HG03097 (cell line): ENCODE results near the gene NOL11.
"Not testable (repeated sequence)": the region's sequence is repeated elsewhere in the genome, so short reads cannot be mapped to it uniquely, and the experiment has no call there.

Source experiments
- ATAC-seq: cut with Tn5 transposase; IDR thresholded peaks from one replicate; pipeline ENCODE4 v1.9.1; 2021; ENCODE audit not compliant: unreplicated experiment, low FRiP score

NOL11 gene

GRCh38 chr17:67707442-67707841 is 10.3 kb upstream of the NOL11 start:
- ATAC-seq, result no peak

DNA sequence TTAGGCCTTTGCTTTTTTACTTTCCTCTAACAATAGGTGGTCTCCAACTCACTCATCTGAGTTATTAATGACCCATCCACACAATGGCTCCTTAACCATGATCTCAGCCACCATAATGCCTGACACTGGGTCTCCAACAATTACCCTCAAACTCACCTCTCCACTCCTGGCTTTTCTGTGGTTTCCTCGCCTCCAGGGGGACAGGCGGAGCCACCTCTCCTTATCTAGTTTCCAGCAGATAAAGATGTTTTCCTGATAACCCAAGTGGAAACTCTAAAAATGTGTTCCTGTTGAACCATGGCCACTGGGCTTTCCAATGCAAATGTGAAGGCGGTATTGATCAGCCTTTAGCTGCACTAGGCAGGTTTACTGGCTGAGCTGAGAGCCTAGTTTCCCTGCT is 9.4 kb upstream of the NOL11 start:
- ATAC-seq, result no peak

DNA sequence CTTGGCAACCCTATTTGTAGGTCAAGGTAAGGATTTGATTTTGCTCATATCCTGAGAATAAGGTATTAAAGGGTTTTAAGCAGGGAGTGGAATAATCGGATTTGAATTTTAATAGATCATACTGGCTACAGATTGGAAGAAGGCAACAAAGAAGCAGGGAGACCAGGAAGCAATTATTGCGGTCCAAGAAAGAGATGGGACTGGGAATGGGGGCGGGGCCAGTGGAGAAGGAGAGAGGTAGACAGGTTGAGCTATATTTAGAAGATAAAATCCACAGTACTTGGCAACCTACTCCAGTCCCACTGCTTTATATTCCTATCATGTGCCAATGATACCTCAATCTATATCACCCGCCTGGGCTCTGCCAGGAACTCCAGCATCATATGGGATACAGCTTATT is 5.8 kb upstream of the NOL11 start:
- no peak for ATAC-seq

DNA sequence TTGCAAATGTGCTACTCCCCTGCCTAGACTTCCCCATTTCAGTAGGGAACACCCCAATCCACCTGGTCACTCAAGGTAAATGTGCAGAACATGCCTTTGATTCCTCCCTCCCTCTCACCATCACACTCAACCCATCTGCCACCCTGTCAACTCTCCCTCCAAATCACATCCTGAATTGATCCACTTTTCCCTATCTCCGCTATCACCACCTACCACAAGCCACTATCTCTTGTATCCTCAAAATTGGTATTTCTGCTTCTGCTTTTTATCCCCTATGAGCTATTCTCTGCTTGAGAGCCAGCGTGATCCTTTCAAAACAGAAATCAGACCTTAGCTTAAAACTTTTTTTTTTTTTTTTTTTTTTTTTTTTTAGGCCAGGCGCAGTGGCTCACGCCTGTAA is 5.4 kb upstream of the NOL11 start:
- no peak for ATAC-seq

DNA sequence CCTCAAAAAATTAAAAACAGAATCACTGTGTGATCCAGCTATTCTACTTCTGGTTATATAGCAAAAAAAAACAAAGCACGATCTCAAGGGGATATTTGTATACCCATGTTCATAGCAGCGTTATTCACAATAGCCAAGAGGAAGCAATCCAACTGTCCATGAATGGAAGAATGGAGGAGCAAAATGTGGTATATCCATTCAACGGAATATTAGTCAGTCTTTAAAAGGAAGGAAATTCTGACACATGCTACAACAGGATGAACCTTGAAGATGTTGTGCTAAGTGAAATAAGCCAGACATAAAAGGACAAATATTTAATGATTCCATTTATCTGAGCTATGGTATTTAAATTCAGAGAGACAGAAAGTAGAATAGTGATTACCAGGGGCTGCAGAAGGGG is 4.6 kb upstream of the NOL11 start:
- ATAC-seq, result no peak

GRCh38 chr17:67716405-67716798 is 1.3 kb upstream of the NOL11 start:
- ATAC-seq, result no peak

DNA sequence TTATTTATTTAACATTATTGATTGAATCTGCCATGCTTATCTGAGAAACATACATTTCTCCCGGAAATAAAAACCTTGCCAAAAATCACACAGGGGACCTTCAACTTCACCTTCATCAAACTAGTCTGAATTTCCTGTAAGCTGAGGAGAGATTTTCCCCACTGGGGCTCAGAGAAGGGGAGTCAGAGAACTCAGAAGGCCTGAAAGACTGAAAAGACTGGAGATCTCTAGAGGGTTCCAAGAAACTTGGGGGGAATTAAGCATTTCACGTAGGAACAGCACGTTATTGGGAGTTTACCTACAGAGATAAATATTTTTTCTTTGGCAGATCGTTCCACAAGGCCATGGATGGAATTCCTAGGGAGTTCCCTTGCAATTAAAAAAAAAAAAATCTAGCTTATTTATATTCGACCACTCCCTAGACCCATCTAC is 528 bp upstream of the NOL11 start:
- no peak for ATAC-seq

- no peak for ATAC-seq
Measured at GRCh38 chr17:67718325-67718941, 697 bp downstream of the NOL11 start.

- no peak for ATAC-seq
Measured at GRCh38 chr17:67725373-67725791, 7.6 kb downstream of the NOL11 start.

DNA sequence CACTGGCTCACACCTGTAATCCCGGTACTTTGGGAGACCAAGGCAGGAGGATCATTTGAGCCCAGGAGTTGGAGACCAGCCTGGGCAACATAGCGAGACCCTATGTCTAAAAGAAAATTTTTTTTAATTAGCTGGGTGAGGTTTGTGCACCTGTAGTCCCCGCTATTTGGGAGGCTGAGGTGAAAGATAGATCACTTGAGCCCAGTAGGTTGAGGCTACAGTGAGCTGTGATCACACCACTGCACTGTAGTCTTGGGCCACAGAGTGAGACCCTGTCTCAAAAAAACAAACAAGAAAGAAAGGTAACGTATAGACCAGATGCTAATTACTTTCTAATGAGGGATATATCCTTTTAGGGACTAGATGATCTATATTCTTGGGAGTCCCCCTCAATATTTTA is 8.1 kb downstream of the NOL11 start:
- no peak for ATAC-seq

DNA sequence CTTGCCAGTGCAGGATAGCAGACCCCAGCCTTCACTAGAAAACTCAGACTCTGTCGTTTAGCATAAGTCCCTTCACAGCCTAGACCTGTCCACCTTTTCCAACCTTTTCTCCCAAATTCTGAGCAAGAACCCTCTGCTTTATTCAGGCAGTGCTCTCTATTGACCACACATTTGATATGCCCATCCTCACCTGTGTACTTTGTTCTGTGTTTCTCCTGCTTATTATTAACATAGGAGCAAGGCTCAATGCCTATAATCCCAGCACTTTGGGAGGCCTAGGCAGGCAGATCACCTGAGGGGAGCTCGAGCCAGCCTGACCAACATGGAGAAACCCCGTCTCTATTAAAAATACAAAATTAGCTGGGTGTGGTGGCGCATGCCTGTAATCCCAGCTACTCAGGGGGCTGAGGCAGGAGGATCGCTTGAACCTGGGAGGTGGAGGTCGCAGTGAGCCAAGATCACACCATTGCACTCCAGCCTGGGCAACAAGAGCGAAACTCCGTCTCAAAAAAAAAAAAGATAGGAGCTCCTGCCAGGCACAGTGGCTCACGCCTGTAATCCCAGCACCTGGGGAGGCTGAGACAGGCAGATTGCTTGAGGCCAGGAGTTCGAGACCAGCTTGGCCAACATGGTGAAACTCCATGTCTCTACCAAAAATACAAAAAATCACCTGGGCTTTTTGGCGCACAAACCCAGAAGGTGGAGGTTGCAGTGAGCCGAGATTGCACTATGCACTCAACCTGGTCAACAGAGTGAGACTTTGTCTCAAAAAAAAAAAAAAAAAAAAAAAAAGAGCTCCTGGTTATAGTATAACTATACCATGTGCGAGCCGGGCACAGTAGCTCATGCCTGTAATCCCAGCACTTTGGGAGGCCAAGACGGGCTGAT is 9.7 kb downstream of the NOL11 start:
- not testable (repeated sequence) for ATAC-seq

DNA sequence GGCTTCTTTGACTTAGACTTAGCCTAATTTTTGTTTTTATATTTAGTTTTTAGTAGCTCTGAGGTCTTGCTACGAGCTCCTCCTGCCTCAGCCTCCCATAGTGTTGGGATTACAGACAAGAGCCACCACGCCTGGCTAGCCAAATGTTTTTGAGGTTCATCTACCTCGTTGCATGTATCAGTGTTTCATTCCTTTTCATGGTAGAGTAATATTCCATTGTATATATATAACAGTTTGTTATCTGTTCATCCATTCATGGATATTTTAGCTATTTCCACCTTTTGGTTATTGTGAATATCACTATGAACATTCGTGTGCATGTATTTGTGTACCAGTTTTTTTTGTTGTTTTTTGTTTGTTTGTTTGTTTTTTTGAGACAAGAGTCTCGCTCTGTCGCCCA is 12.2 kb downstream of the NOL11 start:
- ATAC-seq, result no peak

DNA sequence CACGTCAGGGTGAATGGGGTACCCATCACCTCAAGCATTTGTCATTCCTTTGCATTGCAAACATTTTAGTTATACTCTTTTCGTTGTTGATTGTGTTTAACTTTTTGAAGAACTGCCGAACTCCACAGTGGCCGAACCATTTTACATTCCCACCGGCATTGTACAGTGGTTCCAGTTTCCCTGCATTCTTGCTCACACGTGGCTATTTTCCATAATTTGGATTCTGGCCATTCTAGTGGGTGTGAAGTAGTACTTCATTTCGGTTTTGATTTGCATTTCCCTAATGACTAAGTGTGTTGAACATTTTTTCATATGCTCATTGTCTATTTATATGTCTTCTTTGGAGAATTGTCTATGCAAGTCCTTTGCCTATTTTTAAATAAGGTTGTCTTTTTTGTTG is 13.0 kb downstream of the NOL11 start:
- no peak for ATAC-seq

GRCh38 chr17:67733449-67733848 is 15.7 kb downstream of the NOL11 start:
- no peak for ATAC-seq

DNA sequence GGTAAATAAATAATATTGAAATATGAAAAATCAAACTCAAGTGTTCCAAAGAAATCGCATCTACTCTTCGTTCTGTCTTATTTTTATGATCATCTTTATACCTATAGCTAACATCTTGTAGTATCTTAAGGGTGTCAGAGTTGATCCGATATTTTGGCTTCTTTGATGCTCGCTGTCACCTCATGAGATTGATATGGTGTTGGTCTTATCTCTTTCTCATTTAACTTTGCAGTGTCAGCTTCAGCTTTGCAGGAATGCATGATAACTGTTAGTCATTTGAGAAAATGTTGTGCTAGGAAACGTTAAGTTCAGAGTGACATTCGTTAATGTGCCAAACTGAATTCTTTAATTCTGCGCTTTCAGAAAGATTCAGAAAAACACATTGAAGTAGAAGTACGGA is 19.4 kb downstream of the NOL11 start:
- ATAC-seq, result no peak

DNA sequence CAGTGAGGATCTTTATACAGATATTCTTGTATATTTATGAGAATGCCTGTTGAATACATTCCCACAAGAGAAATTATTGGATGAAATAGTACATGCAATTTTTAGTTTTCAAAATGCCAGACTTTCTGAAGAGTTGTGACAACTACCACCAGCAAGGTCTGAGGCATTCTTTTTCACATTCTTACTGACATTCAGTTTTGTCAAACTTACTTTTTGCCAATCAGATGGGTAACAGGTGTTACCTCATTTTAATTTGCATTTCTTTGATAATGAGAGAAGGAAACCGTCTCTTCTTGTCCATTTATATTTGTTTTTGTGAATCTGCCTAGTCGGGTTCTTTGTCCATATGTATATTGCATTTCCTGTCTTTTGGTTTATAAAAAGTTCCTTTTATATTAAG is 24.3 kb downstream of the NOL11 start:
- no peak for ATAC-seq

DNA sequence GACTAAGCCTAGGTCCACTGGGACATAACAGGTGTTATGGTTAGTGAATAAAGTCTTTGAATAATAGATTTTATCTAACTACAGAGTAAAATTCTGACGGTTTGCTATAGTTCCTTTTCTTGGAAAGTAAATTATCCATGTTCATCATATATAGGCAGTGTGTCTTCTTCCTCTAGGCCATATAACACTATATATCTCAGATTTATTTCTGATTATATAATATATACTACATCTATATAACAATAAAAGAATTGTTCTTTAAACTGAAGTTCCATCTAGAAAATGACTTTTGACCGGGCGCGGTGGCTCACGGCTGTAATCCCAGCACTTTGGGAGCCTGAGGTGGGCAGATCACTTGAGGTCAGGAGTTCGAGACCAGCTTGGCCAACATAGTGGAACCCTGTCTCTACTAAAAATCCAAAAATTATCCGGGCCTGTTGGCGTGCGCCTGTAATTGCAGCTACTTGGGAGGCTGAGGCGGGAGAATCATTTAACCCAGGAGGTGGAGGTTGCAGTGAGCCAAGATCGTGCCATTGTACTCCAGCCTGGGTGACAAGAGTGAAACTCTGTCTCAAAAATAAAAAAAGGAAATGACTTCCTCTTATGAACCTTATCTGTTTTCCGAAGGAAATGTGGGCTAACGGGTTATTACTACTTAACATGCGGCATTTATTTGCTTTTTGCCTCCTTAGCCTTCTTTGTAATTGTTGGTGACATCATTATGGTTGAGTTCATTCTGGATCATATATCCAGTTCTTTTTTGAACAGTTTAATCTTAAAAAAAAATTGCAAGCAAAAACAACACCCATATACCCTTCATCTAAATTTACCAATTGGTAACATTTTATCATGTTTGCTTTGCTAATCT is 29.2 kb downstream of the NOL11 start:
- ATAC-seq, result no peak

- ATAC-seq, result no peak
Measured at GRCh38 chr17:67747681-67748235, 30.0 kb downstream of the NOL11 start.

DNA sequence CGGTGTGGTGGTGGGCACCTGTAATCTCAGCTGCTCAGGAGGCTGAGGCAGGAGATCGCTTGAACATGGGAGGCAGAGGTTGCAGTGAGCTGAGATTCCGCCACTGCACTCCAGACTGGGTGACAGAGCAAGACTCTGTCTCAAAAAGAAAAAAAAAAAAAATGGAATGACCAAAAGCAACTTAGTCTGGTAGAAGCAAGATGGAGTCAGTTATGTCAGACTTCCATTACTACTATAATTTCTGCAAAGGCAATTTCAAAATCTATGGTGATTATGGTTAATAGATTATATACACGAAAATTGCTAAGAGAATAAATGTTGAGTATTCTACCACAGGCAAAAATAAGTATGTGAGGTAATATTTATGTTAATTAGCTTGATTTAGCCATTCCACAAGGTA is 32.3 kb downstream of the NOL11 start:
- ATAC-seq, result no peak

DNA sequence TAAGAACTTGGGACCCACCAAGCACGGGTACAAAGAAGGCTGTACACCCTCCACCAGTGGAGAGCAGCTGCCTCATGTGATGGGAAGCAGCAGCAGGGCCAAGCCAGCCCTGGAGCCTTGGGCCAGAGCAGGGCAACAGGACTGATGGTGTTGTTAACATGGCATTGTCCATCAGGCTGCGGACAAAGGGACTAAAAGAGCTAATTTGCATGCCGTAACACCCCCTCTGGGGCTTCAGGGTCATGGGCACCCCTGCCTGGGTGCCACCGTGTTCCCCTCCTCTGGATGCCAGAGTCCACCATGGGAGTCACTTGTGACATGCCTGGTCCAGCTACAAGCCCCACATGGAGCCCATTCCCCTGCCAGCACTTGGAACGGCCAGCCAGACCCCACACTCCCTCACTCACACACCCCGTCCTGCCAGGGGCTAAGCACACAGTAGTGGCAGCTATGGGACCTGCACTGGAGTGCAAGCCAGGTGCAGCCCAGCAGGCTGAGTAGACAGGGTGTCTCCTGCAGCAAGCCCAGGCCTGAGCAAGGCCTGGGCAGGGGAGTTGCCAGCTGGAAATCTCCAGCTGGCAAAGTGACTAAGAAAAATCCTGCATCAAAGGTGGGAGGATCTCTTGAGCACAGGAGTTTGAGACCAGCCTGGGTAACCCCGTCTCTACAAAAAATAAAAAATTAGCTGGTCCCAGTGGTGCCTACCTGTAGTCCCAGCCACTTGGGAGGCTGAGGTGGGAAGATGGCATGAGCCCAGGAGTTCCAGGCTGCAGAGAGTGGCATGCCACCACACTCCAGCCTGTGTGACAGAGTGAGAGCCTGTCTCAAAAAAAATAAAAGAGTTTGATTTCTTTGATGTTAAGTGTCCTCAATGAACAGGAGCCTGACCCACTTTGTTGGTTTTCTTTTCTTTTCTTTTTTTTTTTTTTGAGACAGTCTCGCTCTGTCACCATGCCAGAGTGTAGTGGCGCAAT is 33.7 kb downstream of the NOL11 start:
- no peak for ATAC-seq
